Choroid plexus epithelial cell (primary cell): ENCODE measurements around the gene KIAA1217.
A peak's percentile ranks its signal among the peaks of the same experiment; 100 is the strongest.

Experiments used
- DNase-seq: peaks from one replicate; pipeline ENCODE4 v3.0.0-alpha.2; 2010; ENCODE audit warnings: low read depth
- H3K4me3 ChIP-seq: 2 replicates; pipeline ENCODE4 v1.5.1; 2011; ENCODE audit warnings: low read depth, mild to moderate bottlenecking, control low read depth, low read length, moderate library complexity
- TF ChIP-seq, protein P1 (sequence below): conservative IDR thresholded peaks from 2 replicates; pipeline ENCODE4 v1.5.1; 2011; ENCODE audit warnings: low read depth, mild to moderate bottlenecking, control low read depth, inconsistent platforms, low read length, moderate library complexity

Gene KIAA1217

GRCh38 chr10:24579906-24580305, 371.0 kb downstream of the KIAA1217 start:
- no peak overlapping the region for H3K4me3 ChIP-seq
- TF ChIP-seq, protein P1, sequence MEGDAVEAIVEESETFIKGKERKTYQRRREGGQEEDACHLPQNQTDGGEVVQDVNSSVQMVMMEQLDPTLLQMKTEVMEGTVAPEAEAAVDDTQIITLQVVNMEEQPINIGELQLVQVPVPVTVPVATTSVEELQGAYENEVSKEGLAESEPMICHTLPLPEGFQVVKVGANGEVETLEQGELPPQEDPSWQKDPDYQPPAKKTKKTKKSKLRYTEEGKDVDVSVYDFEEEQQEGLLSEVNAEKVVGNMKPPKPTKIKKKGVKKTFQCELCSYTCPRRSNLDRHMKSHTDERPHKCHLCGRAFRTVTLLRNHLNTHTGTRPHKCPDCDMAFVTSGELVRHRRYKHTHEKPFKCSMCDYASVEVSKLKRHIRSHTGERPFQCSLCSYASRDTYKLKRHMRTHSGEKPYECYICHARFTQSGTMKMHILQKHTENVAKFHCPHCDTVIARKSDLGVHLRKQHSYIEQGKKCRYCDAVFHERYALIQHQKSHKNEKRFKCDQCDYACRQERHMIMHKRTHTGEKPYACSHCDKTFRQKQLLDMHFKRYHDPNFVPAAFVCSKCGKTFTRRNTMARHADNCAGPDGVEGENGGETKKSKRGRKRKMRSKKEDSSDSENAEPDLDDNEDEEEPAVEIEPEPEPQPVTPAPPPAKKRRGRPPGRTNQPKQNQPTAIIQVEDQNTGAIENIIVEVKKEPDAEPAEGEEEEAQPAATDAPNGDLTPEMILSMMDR = no peak
- peak; percentile 30 for DNase-seq

GRCh38 chr10:24589265-24589664, 380.3 kb downstream of the KIAA1217 start:
- TF ChIP-seq, protein P1 = no peak
- DNase-seq = no peak

GRCh38 chr10:24590697-24591457, 381.9 kb downstream of the KIAA1217 start:
- TF ChIP-seq, protein P1 = no peak
- H3K4me3 ChIP-seq = no peak overlapping the region
- no peak for DNase-seq

More at GRCh38 chr10:24589265-24589664, 380.3 kb downstream of the KIAA1217 start:
- H3K4me3 ChIP-seq = no peak overlapping the region

DNA sequence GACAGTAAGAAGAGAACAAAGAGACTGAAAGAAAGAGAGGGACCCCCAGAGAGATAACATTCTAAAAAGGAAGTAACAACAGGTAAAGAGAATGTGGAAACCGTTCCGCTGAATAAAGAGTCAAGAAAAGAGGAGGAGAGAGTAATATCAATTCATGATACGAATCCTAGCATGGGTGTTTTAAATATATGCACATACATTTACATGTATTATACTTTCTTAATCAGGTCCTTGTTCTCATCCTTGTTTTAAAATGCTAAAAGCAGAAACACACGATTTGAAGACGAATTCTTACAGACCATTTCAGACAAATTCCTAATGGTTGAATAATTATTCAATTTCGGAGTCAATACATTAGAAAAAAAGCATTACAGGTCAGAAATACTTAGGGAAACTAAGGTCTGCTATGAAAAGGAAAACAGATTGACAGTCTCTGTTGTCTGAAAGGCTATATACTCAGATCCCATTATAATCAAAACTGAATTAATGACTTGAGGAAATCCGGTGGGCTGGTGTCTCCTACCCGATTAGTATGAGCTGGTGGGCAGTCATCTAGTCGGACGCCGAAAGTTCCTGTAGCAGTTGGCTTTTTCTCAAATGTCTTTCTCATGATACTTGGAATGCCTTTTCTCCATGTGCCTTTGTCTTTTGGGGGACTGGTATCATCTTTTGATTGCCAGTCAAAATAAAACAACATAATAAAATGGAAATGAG, 387.4 kb downstream of the KIAA1217 start:
- DNase-seq = no peak
- TF ChIP-seq, protein P1 = no peak

DNA sequence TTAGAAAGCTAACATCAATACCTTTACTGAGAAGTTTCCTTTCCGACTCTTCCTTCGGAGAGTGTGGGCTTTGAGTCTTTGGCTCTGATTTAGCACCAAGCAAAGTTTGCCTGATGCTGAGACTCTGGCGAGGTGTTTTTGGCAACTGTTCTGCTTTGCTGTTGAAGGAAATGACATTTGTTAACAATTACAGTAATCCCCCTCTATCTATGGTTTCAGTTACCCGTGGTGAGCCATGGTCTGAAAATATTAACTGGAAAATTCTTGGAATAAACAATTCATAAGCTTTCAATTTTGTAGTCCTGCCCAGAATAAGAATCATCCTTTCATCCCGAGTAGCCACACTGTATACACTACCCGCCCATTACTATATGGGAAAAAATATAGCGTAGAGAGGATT, 388.5 kb downstream of the KIAA1217 start:
- H3K4me3 ChIP-seq = no peak overlapping the region
- DNase-seq = no peak
- TF ChIP-seq, protein P1 = no peak

More for the DNA sequence above, 387.4 kb downstream of the KIAA1217 start:
- no peak overlapping the region for H3K4me3 ChIP-seq
